ENCODE data around the gene MRAS.
"Not testable (repeated sequence)": the region's sequence is repeated elsewhere in the genome, so short reads cannot be mapped to it uniquely, and the experiment has no call there.

MRAS gene

GRCh38 chr3:138450704-138451424 lies 102.5 kb downstream of the MRAS start:
- DNase-seq: no peak

GRCh38 chr3:138451595-138452162 lies 103.3 kb downstream of the MRAS start:
- DNase-seq: no peak

- DNase-seq: no peak
Observed at GRCh38 chr3:138452436-138452835, 104.1 kb downstream of the MRAS start.

- not testable (repeated sequence) for DNase-seq
Observed at GRCh38 chr3:138453940-138454339, 105.6 kb downstream of the MRAS start.

All from activated CD4-positive, CD25-positive, alpha-beta regulatory T cell treated with anti-CD3 and anti-CD28 coated beads, Interleukin-2, amount 50 U/mL, for 72 hours (primary cell).